ENCODE data around the gene REPS2. TPM values are rescaled to one million over a fixed set of nuclear protein-coding genes. Genes with fewer than 3 reads are reported as not detected.
A peak's percentile ranks its signal among the peaks of the same experiment; 100 is the strongest.

REPS2 gene
- total RNA-seq, 1 donor from 2014 or later: 1.2 TPM

GRCh38 chrX:17020851-17021821, 74.7 kb downstream of the REPS2 start:
- Mint-ChIP-seq H3K4me3 (ENCODE audit: unreplicated experiment) (no peak overlapping the region), H3K27ac (ENCODE audit: unreplicated experiment) (no peak overlapping the region), H3K9me3 (ENCODE audit: unreplicated experiment) (no peaks in the 10 kb centered on the region), H3K36me3 (ENCODE audit: low read depth, unreplicated experiment) (no peaks in the 10 kb centered on the region), H3K27me3 (ENCODE audit: low read depth, unreplicated experiment) (no peaks in the 10 kb centered on the region), H3K4me1 (ENCODE audit: low read depth, unreplicated experiment) (peaks cover 6% of the 10 kb centered on the region)
- no peak overlapping the region for H3K27ac ChIP-seq (ENCODE audit: low read depth, low read length)
- H3K27me3 ChIP-seq (ENCODE audit: insufficient read depth, low read length): no peaks in the 10 kb centered on the region
- FAIRE-seq (peak; percentile 91), DNase-seq (ENCODE audit: low read depth) (no peak)
- no peaks in the 10 kb centered on the region for H3K4me1 ChIP-seq (ENCODE audit: insufficient read depth, low read length)
- no peaks in the 10 kb centered on the region for H3K9me3 ChIP-seq (ENCODE audit: insufficient read depth, low read depth, low read length)
- TF ChIP-seq, protein P1, sequence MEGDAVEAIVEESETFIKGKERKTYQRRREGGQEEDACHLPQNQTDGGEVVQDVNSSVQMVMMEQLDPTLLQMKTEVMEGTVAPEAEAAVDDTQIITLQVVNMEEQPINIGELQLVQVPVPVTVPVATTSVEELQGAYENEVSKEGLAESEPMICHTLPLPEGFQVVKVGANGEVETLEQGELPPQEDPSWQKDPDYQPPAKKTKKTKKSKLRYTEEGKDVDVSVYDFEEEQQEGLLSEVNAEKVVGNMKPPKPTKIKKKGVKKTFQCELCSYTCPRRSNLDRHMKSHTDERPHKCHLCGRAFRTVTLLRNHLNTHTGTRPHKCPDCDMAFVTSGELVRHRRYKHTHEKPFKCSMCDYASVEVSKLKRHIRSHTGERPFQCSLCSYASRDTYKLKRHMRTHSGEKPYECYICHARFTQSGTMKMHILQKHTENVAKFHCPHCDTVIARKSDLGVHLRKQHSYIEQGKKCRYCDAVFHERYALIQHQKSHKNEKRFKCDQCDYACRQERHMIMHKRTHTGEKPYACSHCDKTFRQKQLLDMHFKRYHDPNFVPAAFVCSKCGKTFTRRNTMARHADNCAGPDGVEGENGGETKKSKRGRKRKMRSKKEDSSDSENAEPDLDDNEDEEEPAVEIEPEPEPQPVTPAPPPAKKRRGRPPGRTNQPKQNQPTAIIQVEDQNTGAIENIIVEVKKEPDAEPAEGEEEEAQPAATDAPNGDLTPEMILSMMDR (IDR thresholded peaks at IDR 0.05; ENCODE audit: insufficient read depth, low read depth, low read length): no peak
- no peak for TF ChIP-seq EZH2 (IDR thresholded peaks at IDR 0.05; ENCODE audit: insufficient read depth, low read length)
- no peaks in the 10 kb centered on the region for H3K36me3 ChIP-seq (ENCODE audit: insufficient read depth, low read length)
- no peak overlapping the region for H3K4me2 ChIP-seq (ENCODE audit: low read length)
- no peaks in the 10 kb centered on the region for H3K79me2 ChIP-seq (ENCODE audit: insufficient read depth, low read length)
- no peaks in the 10 kb centered on the region for H4K20me1 ChIP-seq (ENCODE audit: insufficient read depth, low read length)
- H2AFZ ChIP-seq (ENCODE audit: low read depth, low read length): no peak overlapping the region
- H3K4me3 ChIP-seq (ENCODE audit: insufficient read depth, low read depth, low read length): no peak overlapping the region
- no peak overlapping the region for H3K9ac ChIP-seq (ENCODE audit: low read length)

- DNase-seq (ENCODE audit: low read depth) (peak; percentile 84), FAIRE-seq (no peak)
- Histone ChIP-seq H3K4me2 (ENCODE audit: low read length) (peak overlapping the region; percentile 15), H3K9me3 (ENCODE audit: insufficient read depth, low read depth, low read length) (no peaks in the 10 kb centered on the region), H4K20me1 (ENCODE audit: insufficient read depth, low read length) (no peaks in the 10 kb centered on the region), H3K9ac (ENCODE audit: low read length) (no peak overlapping the region), H2AFZ (ENCODE audit: low read depth, low read length) (no peak overlapping the region), H3K4me1 (ENCODE audit: insufficient read depth, low read length) (no peaks in the 10 kb centered on the region), H3K79me2 (ENCODE audit: insufficient read depth, low read length) (no peaks in the 10 kb centered on the region), H3K27me3 (ENCODE audit: insufficient read depth, low read length) (no peaks in the 10 kb centered on the region), H3K4me3 (ENCODE audit: insufficient read depth, low read depth, low read length) (no peak overlapping the region), H3K27ac (ENCODE audit: low read depth, low read length) (no peak overlapping the region), H3K36me3 (ENCODE audit: insufficient read depth, low read length) (no peaks in the 10 kb centered on the region)
- Mint-ChIP-seq H3K4me3 (ENCODE audit: unreplicated experiment) (no peak overlapping the region), H3K9me3 (ENCODE audit: unreplicated experiment) (no peaks in the 10 kb centered on the region), H3K36me3 (ENCODE audit: low read depth, unreplicated experiment) (no peaks in the 10 kb centered on the region), H3K27ac (ENCODE audit: unreplicated experiment) (no peak overlapping the region), H3K27me3 (ENCODE audit: low read depth, unreplicated experiment) (no peaks in the 10 kb centered on the region), H3K4me1 (ENCODE audit: low read depth, unreplicated experiment) (peaks cover 6% of the 10 kb centered on the region)
- TF ChIP-seq, protein P1 (IDR thresholded peaks at IDR 0.05; ENCODE audit: insufficient read depth, low read depth, low read length): no peak
- TF ChIP-seq EZH2 (IDR thresholded peaks at IDR 0.05; ENCODE audit: insufficient read depth, low read length): no peak
Observed at GRCh38 chrX:17021851-17022604, 75.6 kb downstream of the REPS2 start.

Data from astrocyte (in vitro differentiated cells and primary cell).